HepG2 (cell line): Measurements from ENCODE around the gene GJA5. TPM values are rescaled to one million over a fixed set of nuclear protein-coding genes. Genes with fewer than 3 reads are reported as not detected.

Source experiments
- ATAC-seq: fragments of 200-7000 bp; cut with Tn5 transposase; 3 replicates; pipeline ENCODE4 v1.9.1; 2020; ENCODE audit warnings: mild to moderate bottlenecking, moderate library complexity
- BruUV-seq: library from RNA; stranded (reverse); fragments of 400-500 nt; replicated peaks from 2 replicates; lab custom pipeline; 2021; lab: Mats Ljungman, UMichigan
- CTCF ChIA-PET: fragments of 300-600 bp; formaldehyde crosslinking; extraction: SDS; loops from one replicate; lab custom pipeline; 2021; ENCODE audit warnings: low total read pairs, inconsistent platforms, low intra/inter-chr PET ratio; lab: Yijun Ruan, JAX
- POLR2A ChIA-PET: fragments of 350-600 bp; sonication (Branson Sonifier 250); formaldehyde crosslinking; loops from one replicate; lab custom pipeline; 2020; ENCODE audit warnings: antibody characterized with exemption, inconsistent platforms; lab: Yijun Ruan, JAX
- DNase-seq: peaks from one replicate; pipeline ENCODE4 v3.0.0-alpha.2; 2015; ENCODE audit warnings: low spot score
- FAIRE-seq: peaks from 3 replicates; lab custom pipeline; 2011; peaks lifted over from hg19 to GRCh38; lab: Jason Lieb, UNC
- H2AFZ ChIP-seq: one replicate; pipeline ENCODE4 v1.6.1; 2011; ENCODE audit warnings: low read length, inconsistent platforms
- H3K27ac ChIP-seq: fragments of 300-600 bp; 3 replicates; pipeline ENCODE4 v1.8.0; 2011; ENCODE audit warnings: mixed run types, mild to moderate bottlenecking, mixed read lengths, low read length, inconsistent platforms; ENCODE audit not compliant: insufficient read depth; ENCODE audit errors: extremely low read length
- H3K27me3 ChIP-seq, 2 experiments: fragments of 200-600 bp in 1 of 2; 2 replicates in 1 of 2; 3 replicates in 1 of 2; pipeline versions ENCODE4 v1.6.0 to v1.8.0; 2011; ENCODE audit warnings: low read length in 2 of 2, mild to moderate bottlenecking in 2 of 2, moderate library complexity in 2 of 2, inconsistent platforms in 1 of 2; ENCODE audit not compliant: insufficient read depth in 2 of 2, control insufficient read depth in 1 of 2
- H3K36me3 ChIP-seq, 2 experiments: fragments of 200-600 bp in 1 of 2; replicated peaks in 1 of 2; 2 replicates in 1 of 2; 3 replicates in 1 of 2; pipeline versions ENCODE4 v1.5.1 to v1.8.0; 2011; ENCODE audit warnings: low read length in 2 of 2, inconsistent platforms in 1 of 2; ENCODE audit not compliant: insufficient read depth in 2 of 2, control insufficient read depth in 1 of 2
- H3K4me1 ChIP-seq: 2 replicates; pipeline ENCODE4 v1.5.1; 2012; ENCODE audit warnings: low read length, inconsistent platforms; ENCODE audit not compliant: insufficient read depth
- H3K4me2 ChIP-seq: 2 replicates; pipeline ENCODE4 v1.6.0; 2011; ENCODE audit warnings: low read depth, low read length, inconsistent platforms
- H3K4me3 ChIP-seq, 3 experiments: fragments of 200-600 bp in 1 of 3; sonication (generic), shearing (Covaris generic) in 1 of 3; replicated peaks in 1 of 3; 2 replicates each; pipeline ENCODE4 v1.5.1; 2011 to 2016; ENCODE audit warnings: low read length in 3 of 3, inconsistent platforms in 2 of 3, low read depth in 2 of 3, mild to moderate bottlenecking in 2 of 3, control low read depth in 1 of 3, mixed read lengths in 1 of 3; ENCODE audit not compliant: insufficient read depth in 1 of 3
- H3K79me2 ChIP-seq: one replicate; pipeline ENCODE4 v1.6.1; 2011; ENCODE audit warnings: low read length, inconsistent platforms; ENCODE audit not compliant: insufficient read depth
- H3K9ac ChIP-seq: 2 replicates; pipeline ENCODE4 v1.6.0; 2011; ENCODE audit warnings: mild to moderate bottlenecking, low read depth, low read length, inconsistent platforms; ENCODE audit not compliant: insufficient read depth
- H3K9me3 ChIP-seq: 2 replicates; pipeline ENCODE4 v1.5.1; 2012; ENCODE audit warnings: mild to moderate bottlenecking, low read length
- H4K20me1 ChIP-seq: 2 replicates; pipeline ENCODE4 v1.6.0; 2011; ENCODE audit warnings: inconsistent platforms, mild to moderate bottlenecking, low read length, moderate library complexity; ENCODE audit not compliant: insufficient read depth
- AHR ChIP-seq: IDR thresholded peaks from 2 replicates; pipeline ENCODE4 v1.6.1; 2018; ENCODE audit warnings: missing genetic modification reagents, missing compliant biosample characterization
- ATF1 ChIP-seq: IDR thresholded peaks from 2 replicates; pipeline ENCODE4 v1.6.1; 2016; ENCODE audit warnings: mild to moderate bottlenecking, control low read depth
- BRCA1 ChIP-seq: sonication (generic); formaldehyde crosslinking; IDR thresholded peaks from 2 replicates; pipeline ENCODE4 v1.4.0; 2020; ENCODE audit warnings: missing genetic modification reagents
- CENPT ChIP-seq: sonication (generic); formaldehyde crosslinking; IDR thresholded peaks from 2 replicates; pipeline ENCODE4 v1.8.0; 2022; ENCODE audit warnings: low read depth, mild to moderate bottlenecking, moderate library complexity, missing genetic modification reagents
- MED13 ChIP-seq: sonication (generic); formaldehyde crosslinking; IDR thresholded peaks from 2 replicates; pipeline ENCODE4 v1.5.0; 2020; ENCODE audit warnings: missing genetic modification reagents
- MEIS2 ChIP-seq: sonication (generic); formaldehyde crosslinking; IDR thresholded peaks from 2 replicates; pipeline ENCODE4 v1.9.0; 2021; ENCODE audit warnings: mild to moderate bottlenecking, missing genetic modification reagents
- RAD51 ChIP-seq: fragments of 450-650 bp; IDR thresholded peaks from 2 replicates; pipeline ENCODE4 v1.6.1; 2016; ENCODE audit warnings: borderline replicate concordance
- SRSF4 ChIP-seq: fragments of 200-400 bp; formaldehyde crosslinking; IDR thresholded peaks from one replicate; pipeline ENCODE4 v1.6.1; 2018; ENCODE audit warnings: mild to moderate bottlenecking, low read depth, low read length, moderate library complexity; ENCODE audit not compliant: poor library complexity, severe bottlenecking
- TEAD2 ChIP-seq: sonication (generic); formaldehyde crosslinking; IDR thresholded peaks from 2 replicates; pipeline ENCODE4 v1.9.0; 2021; ENCODE audit warnings: missing genetic modification reagents
- TRIM24 ChIP-seq: sonication (generic); formaldehyde crosslinking; IDR thresholded peaks from 2 replicates; pipeline ENCODE4 v1.8.0; 2022; ENCODE audit warnings: mild to moderate bottlenecking, missing genetic modification reagents
- ZBTB26 ChIP-seq: IDR thresholded peaks from 2 replicates; pipeline ENCODE4 v1.6.1; 2016; ENCODE audit warnings: missing compliant biosample characterization, missing genetic modification reagents, borderline replicate concordance
- ZFAT ChIP-seq: sonication (generic); formaldehyde crosslinking; conservative IDR thresholded peaks from 2 replicates; pipeline ENCODE4 v1.8.1; 2023; ENCODE audit warnings: missing genetic modification reagents, inconsistent platforms
- ZNF234 ChIP-seq: sonication (generic); formaldehyde crosslinking; conservative IDR thresholded peaks from 2 replicates; pipeline ENCODE4 v1.5.1; 2020; ENCODE audit warnings: mild to moderate bottlenecking, missing genetic modification reagents
- ZNF280D ChIP-seq: sonication (generic); formaldehyde crosslinking; IDR thresholded peaks from 2 replicates; pipeline ENCODE4 v1.5.1; 2020; ENCODE audit warnings: mild to moderate bottlenecking, missing genetic modification reagents
- ZNF282 ChIP-seq: fragments of 450-650 bp; IDR thresholded peaks from 2 replicates; pipeline ENCODE4 v1.6.1; 2018; ENCODE audit not compliant: partially characterized antibody
- ZNF3 ChIP-seq: IDR thresholded peaks from 2 replicates; pipeline ENCODE4 v1.7.0; 2017; ENCODE audit warnings: inconsistent platforms
- ZNF331 ChIP-seq: sonication (generic); formaldehyde crosslinking; IDR thresholded peaks from 2 replicates; pipeline ENCODE4 v1.4.0; 2020; ENCODE audit warnings: missing genetic modification reagents
- ZNF343 ChIP-seq: sonication (generic); formaldehyde crosslinking; IDR thresholded peaks from 2 replicates; pipeline ENCODE4 v1.4.0; 2020; ENCODE audit warnings: mild to moderate bottlenecking, missing genetic modification reagents
- ZNF451 ChIP-seq: sonication (generic); formaldehyde crosslinking; IDR thresholded peaks from 2 replicates; pipeline ENCODE4 v1.5.0; 2020; ENCODE audit warnings: mild to moderate bottlenecking, missing genetic modification reagents
- ZNF572 ChIP-seq: sonication (generic); formaldehyde crosslinking; IDR thresholded peaks from 2 replicates; pipeline ENCODE4 v1.5.1; 2020; ENCODE audit warnings: mild to moderate bottlenecking, missing genetic modification reagents
- WGBS: methylation state at CpG from one replicate; pipeline ENCODE4 v1.1.6; 2017; ENCODE audit warnings: low lambda C conversion rate; 5-methylcytosine and 5-hydroxymethylcytosine counted together
- in situ Hi-C: cut with HindIII; loops from 2 replicates; pipeline ENCODE4 v1.10.0; 2017; ENCODE audit warnings: low pct_unique_long_range_greater_than_20kb; ENCODE audit not compliant: extremely low pct_ligation_motif_present
- intact Hi-C: fragments of 100-400 bp; cut with micrococcal nuclease; formaldehyde crosslinking; loops from one replicate; pipeline ENCODE4 v1.10.0; 2022; ENCODE audit not compliant: unreplicated experiment
- polyA plus RNA-seq, 8 experiments: library from polyadenylated mRNA; depleted of rRNA in 3 of 8; stranded (reverse) in 7 of 8; unstranded in 1 of 8; fragments of >200 nt; fragmentation: Illumina TruSeq in 4 of 8; extraction: Trizol in 4 of 8; gene quantifications; 2 replicates each; pipeline versions ENCODE4 v1.2.1 to v1.2.3, GENCODE V29; 2011 to 2016; ENCODE audit warnings: low read depth in 4 of 8, missing spikeins in 1 of 8, mixed read lengths in 1 of 8; ENCODE audit not compliant: insufficient read depth in 1 of 8
- total RNA-seq, 5 experiments: library from RNA; depleted of rRNA; stranded (reverse); fragments of >200 nt; fragmentation: Illumina TruSeq; extraction: Trizol; gene quantifications; 2 replicates each; pipeline ENCODE4 v1.2.3, GENCODE V29; 2016; ENCODE audit warnings: low read depth in 1 of 5
- TF ChIP-seq, protein P1 (sequence below): fragments of 450-650 bp; IDR thresholded peaks from 2 replicates; pipeline ENCODE4 v1.6.1; 2017

The GJA5 gene
- total and polyA plus RNA-seq, 2 of the 13 experiments (the other 11 are each of a cell fraction or from before 2014, with no cell fraction given) = not detected

GRCh38 chr1:147786536-147786935, 26.1 kb upstream of the GJA5 start (continued):
- TF ChIP-seq, protein P1, sequence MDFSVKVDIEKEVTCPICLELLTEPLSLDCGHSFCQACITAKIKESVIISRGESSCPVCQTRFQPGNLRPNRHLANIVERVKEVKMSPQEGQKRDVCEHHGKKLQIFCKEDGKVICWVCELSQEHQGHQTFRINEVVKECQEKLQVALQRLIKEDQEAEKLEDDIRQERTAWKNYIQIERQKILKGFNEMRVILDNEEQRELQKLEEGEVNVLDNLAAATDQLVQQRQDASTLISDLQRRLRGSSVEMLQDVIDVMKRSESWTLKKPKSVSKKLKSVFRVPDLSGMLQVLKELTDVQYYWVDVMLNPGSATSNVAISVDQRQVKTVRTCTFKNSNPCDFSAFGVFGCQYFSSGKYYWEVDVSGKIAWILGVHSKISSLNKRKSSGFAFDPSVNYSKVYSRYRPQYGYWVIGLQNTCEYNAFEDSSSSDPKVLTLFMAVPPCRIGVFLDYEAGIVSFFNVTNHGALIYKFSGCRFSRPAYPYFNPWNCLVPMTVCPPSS = no peak
- no peak for TF ChIP-seq ZNF234
- no peak for TF ChIP-seq TRIM24 (CRISPR knock-in tag)
- TF ChIP-seq ZBTB26 (CRISPR knock-in tag) = no peak
- no peak for TF ChIP-seq MED13 (CRISPR knock-in tag)
- TF ChIP-seq RAD51 = no peak
- TF ChIP-seq ZFAT (CRISPR knock-in tag) = no peak
- TF ChIP-seq BRCA1 (CRISPR knock-in tag) = no peak
- no peak for TF ChIP-seq ZNF3 (CRISPR knock-in tag)
- TF ChIP-seq ZNF343 = no peak

- BruUV-seq = no TSS peak
- Histone ChIP-seq H3K9ac (no peak overlapping the region), H3K4me2 (no peak overlapping the region), H3K27ac (no peak overlapping the region), H4K20me1 (no peaks in the 10 kb centered on the region), H3K36me3 (no peaks in the 10 kb centered on the region), H3K79me2 (no peaks in the 10 kb centered on the region), H3K4me1 (no peaks in the 10 kb centered on the region), H3K9me3 (no peaks in the 10 kb centered on the region), H3K4me3 (no peak overlapping the region), H3K27me3 (no peaks in the 10 kb centered on the region), H2AFZ (no peak overlapping the region)
- ChIA-PET CTCF (no interaction called here), POLR2A (no interaction called here)
- in situ Hi-C loops (loop anchor here (10.0 kb wide), 1 partner anchor 59 kb away; no protein-coding TSS in a partner anchor), intact Hi-C loops (no loop called here)
- FAIRE-seq = no peak
- no peak for DNase-seq
- ATAC-seq = no peak
- 65% methylated on average over 7 of the region's 7 CpGs for WGBS
- TF ChIP-seq AHR (CRISPR knock-in tag) (no peak), SRSF4 (no peak), ZNF572 (CRISPR knock-in tag) (no peak), ZNF451 (CRISPR knock-in tag) (no peak), ATF1 (CRISPR knock-in tag) (no peak), ZNF282 (no peak), MEIS2 (CRISPR knock-in tag) (no peak), ZNF280D (CRISPR knock-in tag) (no peak), CENPT (no peak), ZNF331 (CRISPR knock-in tag) (no peak), TEAD2 (no peak)
Observed at GRCh38 chr1:147785794-147786506, 25.5 kb upstream of the GJA5 start.
